ENCODE measurements around the gene ZNF519. TPM values are rescaled to one million over a fixed set of nuclear protein-coding genes. Genes with fewer than 3 reads are reported as not detected.

Gene ZNF519
- total RNA-seq, 4 donors from 2014 or later: 3.0 to 11.2 (median 5.2) TPM

GRCh38 chr18:14097761-14098160, 34.5 kb downstream of the ZNF519 start:
- no peak overlapping the region for H3K4me3 ChIP-seq
- H3K27ac ChIP-seq (replicated peaks in 1 of 4): no peak overlapping the region
- H3K27me3 ChIP-seq: no peaks in the 10 kb centered on the region
- peaks cover 0 to 20% (median 6%) of the 10 kb centered on the region in 4 donors for H3K36me3 ChIP-seq
- 94% methylated on average over 2 of the region's 2 CpGs for whole genome bisulfite sequencing
- H3K4me1 ChIP-seq: no peaks in the 10 kb centered on the region
- no peak for DNase-seq (ENCODE audit: extremely low spot score)
- no peaks in the 10 kb centered on the region for H3K9me3 ChIP-seq
- intact Hi-C loops (cut with DNase I): no loop called here
- TF ChIP-seq EP300 (IDR thresholded peaks at IDR 0.05): no peak
- TF ChIP-seq, protein P1, sequence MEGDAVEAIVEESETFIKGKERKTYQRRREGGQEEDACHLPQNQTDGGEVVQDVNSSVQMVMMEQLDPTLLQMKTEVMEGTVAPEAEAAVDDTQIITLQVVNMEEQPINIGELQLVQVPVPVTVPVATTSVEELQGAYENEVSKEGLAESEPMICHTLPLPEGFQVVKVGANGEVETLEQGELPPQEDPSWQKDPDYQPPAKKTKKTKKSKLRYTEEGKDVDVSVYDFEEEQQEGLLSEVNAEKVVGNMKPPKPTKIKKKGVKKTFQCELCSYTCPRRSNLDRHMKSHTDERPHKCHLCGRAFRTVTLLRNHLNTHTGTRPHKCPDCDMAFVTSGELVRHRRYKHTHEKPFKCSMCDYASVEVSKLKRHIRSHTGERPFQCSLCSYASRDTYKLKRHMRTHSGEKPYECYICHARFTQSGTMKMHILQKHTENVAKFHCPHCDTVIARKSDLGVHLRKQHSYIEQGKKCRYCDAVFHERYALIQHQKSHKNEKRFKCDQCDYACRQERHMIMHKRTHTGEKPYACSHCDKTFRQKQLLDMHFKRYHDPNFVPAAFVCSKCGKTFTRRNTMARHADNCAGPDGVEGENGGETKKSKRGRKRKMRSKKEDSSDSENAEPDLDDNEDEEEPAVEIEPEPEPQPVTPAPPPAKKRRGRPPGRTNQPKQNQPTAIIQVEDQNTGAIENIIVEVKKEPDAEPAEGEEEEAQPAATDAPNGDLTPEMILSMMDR (IDR thresholded peaks at IDR 0.05): no peak
- no peak for TF ChIP-seq POLR2A (IDR thresholded peaks at IDR 0.05; ENCODE audit: low read depth)
- TF ChIP-seq POLR2AphosphoS5 (IDR thresholded peaks at IDR 0.05): no peak

DNA sequence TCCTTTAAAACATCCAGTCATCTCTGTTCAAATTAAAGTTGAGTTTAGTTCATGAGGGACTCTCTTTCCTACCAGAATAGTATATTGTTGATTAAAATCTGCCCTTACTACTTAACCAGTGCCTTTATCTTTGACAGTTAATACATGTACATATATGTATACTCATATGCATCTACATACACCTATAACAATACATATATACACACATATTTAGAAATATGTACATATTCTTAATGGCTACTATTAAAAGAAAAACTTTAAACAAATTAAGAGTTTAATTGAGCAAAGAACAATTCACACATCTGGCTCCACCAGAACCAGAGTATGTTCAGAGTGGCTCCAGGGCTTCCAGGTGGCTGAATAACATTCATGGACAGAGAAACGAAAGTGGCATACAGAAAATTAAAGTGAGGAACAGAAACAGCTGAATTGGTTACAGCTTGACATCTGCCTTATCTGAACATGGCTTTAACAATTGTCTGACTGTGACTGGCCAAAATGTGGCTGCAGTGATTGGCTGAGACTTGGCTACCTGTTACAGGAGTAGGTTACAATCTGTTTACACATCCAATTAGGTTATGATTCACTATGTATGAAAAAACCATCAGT, 38.8 kb downstream of the ZNF519 start:
- H3K4me3 ChIP-seq: no peak overlapping the region
- peaks cover 0 to 11% (median 2%) of the 10 kb centered on the region in 4 donors for H3K36me3 ChIP-seq
- no peaks in the 10 kb centered on the region for H3K27me3 ChIP-seq
- intact Hi-C loops (cut with DNase I): no loop called here
- DNase-seq (ENCODE audit: extremely low spot score): no peak
- H3K9me3 ChIP-seq: no peaks in the 10 kb centered on the region
- no peak overlapping the region for H3K27ac ChIP-seq (replicated peaks in 1 of 4)
- H3K4me1 ChIP-seq: no peaks in the 10 kb centered on the region
- TF ChIP-seq, protein P1 (IDR thresholded peaks at IDR 0.05): no peak
- TF ChIP-seq EP300 (IDR thresholded peaks at IDR 0.05) (no peak), POLR2AphosphoS5 (IDR thresholded peaks at IDR 0.05) (no peak), POLR2A (IDR thresholded peaks at IDR 0.05; ENCODE audit: low read depth) (no peak)
- 91% methylated on average over 1 of the region's 1 CpG for WGBS

DNA sequence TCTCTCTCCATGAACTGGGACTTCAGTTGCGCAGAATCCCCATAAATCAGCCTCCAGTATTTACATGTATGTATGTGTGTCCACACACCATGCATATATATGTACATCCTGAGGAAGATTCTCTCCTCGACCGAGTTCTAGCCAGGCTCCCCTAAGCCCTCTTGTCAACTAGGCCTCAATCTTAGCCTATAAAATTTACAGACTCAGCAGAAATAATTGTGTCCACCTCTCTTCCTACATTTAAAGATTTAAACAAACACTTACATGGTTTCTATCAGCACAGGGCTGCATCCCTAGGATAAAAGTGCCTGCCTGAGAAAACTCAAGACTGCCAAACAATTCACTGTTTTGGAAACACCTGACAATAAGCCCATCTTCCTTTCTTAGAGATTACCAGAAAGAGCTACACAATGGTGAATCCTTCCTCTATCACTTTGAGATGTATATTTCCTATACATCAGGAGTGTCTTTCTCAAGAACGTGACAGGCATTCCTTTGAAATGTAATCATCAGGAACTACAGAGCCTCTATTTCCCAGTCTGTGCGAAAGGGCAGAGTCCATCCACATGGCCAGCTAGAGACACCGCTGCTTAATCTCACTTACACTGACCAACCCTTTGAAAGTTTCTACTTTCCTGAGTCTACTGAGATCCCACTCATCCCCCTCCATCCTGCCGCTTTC, 39.5 kb downstream of the ZNF519 start:
- H3K9me3 ChIP-seq: no peaks in the 10 kb centered on the region
- H3K4me1 ChIP-seq: no peaks in the 10 kb centered on the region
- DNase-seq (ENCODE audit: extremely low spot score): no peak
- no peak overlapping the region for H3K27ac ChIP-seq (replicated peaks in 1 of 4)
- TF ChIP-seq POLR2A (IDR thresholded peaks at IDR 0.05; ENCODE audit: low read depth) (no peak), EP300 (IDR thresholded peaks at IDR 0.05) (no peak), POLR2AphosphoS5 (IDR thresholded peaks at IDR 0.05) (no peak)
- TF ChIP-seq, protein P1 (IDR thresholded peaks at IDR 0.05): no peak
- intact Hi-C loops (cut with DNase I): no loop called here
- H3K36me3 ChIP-seq: peaks cover 0 to 11% (median 2%) of the 10 kb centered on the region in 4 donors
- 88% methylated on average over 7 of the region's 7 CpGs for WGBS
- no peak overlapping the region for H3K4me3 ChIP-seq
- no peaks in the 10 kb centered on the region for H3K27me3 ChIP-seq

GRCh38 chr18:14089781-14090180, 42.5 kb downstream of the ZNF519 start:
- Histone ChIP-seq H3K4me3 (no peak overlapping the region), H3K36me3 (no peaks in the 10 kb centered on the region), H3K27me3 (no peaks in the 10 kb centered on the region), H3K9me3 (no peaks in the 10 kb centered on the region), H3K27ac (replicated peaks in 1 of 4) (no peak overlapping the region), H3K4me1 (no peaks in the 10 kb centered on the region)
- no peak for DNase-seq (ENCODE audit: extremely low spot score)
- TF ChIP-seq EP300 (IDR thresholded peaks at IDR 0.05) (no peak), POLR2AphosphoS5 (IDR thresholded peaks at IDR 0.05) (no peak)
- intact Hi-C loops (cut with DNase I): no loop called here
- WGBS: 93% methylated on average over 10 of the region's 10 CpGs

- no peaks in the 10 kb centered on the region for H3K9me3 ChIP-seq
- no peaks in the 10 kb centered on the region for H3K36me3 ChIP-seq
- TF ChIP-seq, protein P1 (IDR thresholded peaks at IDR 0.05): no peak
- TF ChIP-seq POLR2AphosphoS5 (IDR thresholded peaks at IDR 0.05) (no peak), EP300 (IDR thresholded peaks at IDR 0.05) (no peak), POLR2A (IDR thresholded peaks at IDR 0.05; ENCODE audit: low read depth) (no peak)
- 88% methylated on average over 2 of the region's 2 CpGs for WGBS
- no peak for DNase-seq (ENCODE audit: extremely low spot score)
- H3K27ac ChIP-seq (replicated peaks in 1 of 4): no peak overlapping the region
- no peaks in the 10 kb centered on the region for H3K4me1 ChIP-seq
- no peak overlapping the region for H3K4me3 ChIP-seq
- intact Hi-C loops (cut with DNase I): no loop called here
- no peaks in the 10 kb centered on the region for H3K27me3 ChIP-seq
Measured at GRCh38 chr18:14089191-14089590, 43.0 kb downstream of the ZNF519 start.

Data from esophagus muscularis mucosa (tissue), 4 donors.